ENCODE results near the gene FBXO42.

- no peak for TF ChIP-seq CTCF (IDR thresholded peaks at IDR 0.05)
- no peak for TF ChIP-seq POLR2A (IDR thresholded peaks at IDR 0.05)
These were observed 709 bp upstream of the FBXO42 start for GRCh38 chr1:16352842-16353535.
